HepG2 (cell line): Measurements from ENCODE around the gene TADA1. TPM values are rescaled to one million over a fixed set of nuclear protein-coding genes. Genes with fewer than 3 reads are reported as not detected.

Source experiments
- ATAC-seq: fragments of 200-7000 bp; cut with Tn5 transposase; 3 replicates; pipeline ENCODE4 v1.9.1; 2020; ENCODE audit warnings: mild to moderate bottlenecking, moderate library complexity
- BruUV-seq: library from RNA; stranded (reverse); fragments of 400-500 nt; replicated peaks from 2 replicates; lab custom pipeline; 2021; lab: Mats Ljungman, UMichigan
- CTCF ChIA-PET: fragments of 300-600 bp; formaldehyde crosslinking; extraction: SDS; loops from one replicate; lab custom pipeline; 2021; ENCODE audit warnings: low total read pairs, inconsistent platforms, low intra/inter-chr PET ratio; lab: Yijun Ruan, JAX
- POLR2A ChIA-PET: fragments of 350-600 bp; sonication (Branson Sonifier 250); formaldehyde crosslinking; loops from one replicate; lab custom pipeline; 2020; ENCODE audit warnings: antibody characterized with exemption, inconsistent platforms; lab: Yijun Ruan, JAX
- DNase-seq: peaks from one replicate; pipeline ENCODE4 v3.0.0-alpha.2; 2015; ENCODE audit warnings: low spot score
- FAIRE-seq: peaks from 3 replicates; lab custom pipeline; 2011; peaks lifted over from hg19 to GRCh38; lab: Jason Lieb, UNC
- H2AFZ ChIP-seq: one replicate; pipeline ENCODE4 v1.6.1; 2011; ENCODE audit warnings: low read length, inconsistent platforms
- H3K27ac ChIP-seq: fragments of 300-600 bp; 3 replicates; pipeline ENCODE4 v1.8.0; 2011; ENCODE audit warnings: mixed run types, mild to moderate bottlenecking, mixed read lengths, low read length, inconsistent platforms; ENCODE audit not compliant: insufficient read depth; ENCODE audit errors: extremely low read length
- H3K27me3 ChIP-seq, 2 experiments: fragments of 200-600 bp in 1 of 2; 2 replicates in 1 of 2; 3 replicates in 1 of 2; pipeline versions ENCODE4 v1.6.0 to v1.8.0; 2011; ENCODE audit warnings: low read length in 2 of 2, mild to moderate bottlenecking in 2 of 2, moderate library complexity in 2 of 2, inconsistent platforms in 1 of 2; ENCODE audit not compliant: insufficient read depth in 2 of 2, control insufficient read depth in 1 of 2
- H3K36me3 ChIP-seq, 2 experiments: fragments of 200-600 bp in 1 of 2; replicated peaks in 1 of 2; 2 replicates in 1 of 2; 3 replicates in 1 of 2; pipeline versions ENCODE4 v1.5.1 to v1.8.0; 2011; ENCODE audit warnings: low read length in 2 of 2, inconsistent platforms in 1 of 2; ENCODE audit not compliant: insufficient read depth in 2 of 2, control insufficient read depth in 1 of 2
- H3K4me1 ChIP-seq: 2 replicates; pipeline ENCODE4 v1.5.1; 2012; ENCODE audit warnings: low read length, inconsistent platforms; ENCODE audit not compliant: insufficient read depth
- H3K4me2 ChIP-seq: 2 replicates; pipeline ENCODE4 v1.6.0; 2011; ENCODE audit warnings: low read depth, low read length, inconsistent platforms
- H3K4me3 ChIP-seq, 3 experiments: fragments of 200-600 bp in 1 of 3; sonication (generic), shearing (Covaris generic) in 1 of 3; replicated peaks in 1 of 3; 2 replicates each; pipeline ENCODE4 v1.5.1; 2011 to 2016; ENCODE audit warnings: low read length in 3 of 3, inconsistent platforms in 2 of 3, low read depth in 2 of 3, mild to moderate bottlenecking in 2 of 3, control low read depth in 1 of 3, mixed read lengths in 1 of 3; ENCODE audit not compliant: insufficient read depth in 1 of 3
- H3K79me2 ChIP-seq: one replicate; pipeline ENCODE4 v1.6.1; 2011; ENCODE audit warnings: low read length, inconsistent platforms; ENCODE audit not compliant: insufficient read depth
- H3K9ac ChIP-seq: 2 replicates; pipeline ENCODE4 v1.6.0; 2011; ENCODE audit warnings: mild to moderate bottlenecking, low read depth, low read length, inconsistent platforms; ENCODE audit not compliant: insufficient read depth
- H3K9me3 ChIP-seq: 2 replicates; pipeline ENCODE4 v1.5.1; 2012; ENCODE audit warnings: mild to moderate bottlenecking, low read length
- H4K20me1 ChIP-seq: 2 replicates; pipeline ENCODE4 v1.6.0; 2011; ENCODE audit warnings: inconsistent platforms, mild to moderate bottlenecking, low read length, moderate library complexity; ENCODE audit not compliant: insufficient read depth
- FOSL2 ChIP-seq: sonication (generic); formaldehyde crosslinking; IDR thresholded peaks from 2 replicates; pipeline ENCODE4 v1.4.0; 2020; ENCODE audit warnings: missing genetic modification reagents
- KDM3A ChIP-seq: IDR thresholded peaks from 2 replicates; pipeline ENCODE4 v1.6.1; 2018; ENCODE audit warnings: low read depth, missing compliant biosample characterization
- PAX8 ChIP-seq: sonication (generic); formaldehyde crosslinking; IDR thresholded peaks from 2 replicates; pipeline ENCODE4 v1.8.0; 2022; ENCODE audit warnings: mild to moderate bottlenecking, missing genetic modification reagents, borderline replicate concordance
- REST ChIP-seq, 2 experiments: IDR thresholded peaks; 2 replicates each; pipeline ENCODE4 v1.6.1; 2011 to 2012; ENCODE audit warnings: low read length in 2 of 2, borderline replicate concordance in 1 of 2, low read depth in 1 of 2, mild to moderate bottlenecking in 1 of 2, moderate library complexity in 1 of 2
- SAP130 ChIP-seq: IDR thresholded peaks from 2 replicates; pipeline ENCODE4 v1.6.1; 2016; ENCODE audit warnings: low read depth
- SIX1 ChIP-seq: sonication (generic); formaldehyde crosslinking; IDR thresholded peaks from 2 replicates; pipeline ENCODE4 v1.4.0; 2020; ENCODE audit warnings: missing genetic modification reagents, borderline replicate concordance
- SOX13 ChIP-seq, 3 experiments: fragments of 450-650 bp in 1 of 3; sonication (generic) in 1 of 3; formaldehyde crosslinking in 1 of 3; IDR thresholded peaks in 2 of 3; conservative IDR thresholded peaks in 1 of 3; 2 replicates each; pipeline versions ENCODE4 v1.5.0 to v1.6.1; 2016 to 2020; ENCODE audit warnings: antibody characterized with exemption in 1 of 3, mild to moderate bottlenecking in 1 of 3, missing compliant biosample characterization in 1 of 3, missing genetic modification reagents in 1 of 3, moderate library complexity in 1 of 3
- TAF15 ChIP-seq: fragments of 200-400 bp; formaldehyde crosslinking; IDR thresholded peaks from one replicate; pipeline ENCODE4 v1.6.1; 2018; ENCODE audit warnings: mild to moderate bottlenecking, low read depth, low read length; ENCODE audit not compliant: poor library complexity, severe bottlenecking
- TFE3 ChIP-seq: IDR thresholded peaks from 2 replicates; pipeline ENCODE4 v1.6.1; 2016
- THAP11 ChIP-seq: IDR thresholded peaks from 2 replicates; pipeline ENCODE4 v1.6.1; 2016; ENCODE audit warnings: missing biosample characterization, missing genetic modification reagents
- ZBTB7A ChIP-seq: sonication (generic); formaldehyde crosslinking; IDR thresholded peaks from 2 replicates; pipeline ENCODE4 v1.8.0; 2022; ENCODE audit warnings: mild to moderate bottlenecking, missing genetic modification reagents
- ZFX ChIP-seq: sonication (generic); formaldehyde crosslinking; IDR thresholded peaks from 2 replicates; pipeline ENCODE4 v1.4.0; 2020; ENCODE audit warnings: mild to moderate bottlenecking, low read depth, missing genetic modification reagents, moderate library complexity
- ZGPAT ChIP-seq: IDR thresholded peaks from 2 replicates; pipeline ENCODE4 v1.6.1; 2016; ENCODE audit warnings: mild to moderate bottlenecking
- ZNF253 ChIP-seq: sonication (generic); formaldehyde crosslinking; IDR thresholded peaks from 2 replicates; pipeline ENCODE4 v1.8.0; 2022; ENCODE audit warnings: mild to moderate bottlenecking, missing genetic modification reagents, borderline replicate concordance
- ZNF331 ChIP-seq: sonication (generic); formaldehyde crosslinking; IDR thresholded peaks from 2 replicates; pipeline ENCODE4 v1.4.0; 2020; ENCODE audit warnings: missing genetic modification reagents
- ZNF343 ChIP-seq: sonication (generic); formaldehyde crosslinking; IDR thresholded peaks from 2 replicates; pipeline ENCODE4 v1.4.0; 2020; ENCODE audit warnings: mild to moderate bottlenecking, missing genetic modification reagents
- ZNF75D ChIP-seq: sonication (generic); formaldehyde crosslinking; IDR thresholded peaks from 2 replicates; pipeline ENCODE4 v1.8.1; 2023; ENCODE audit warnings: missing genetic modification reagents, mild to moderate bottlenecking, borderline replicate concordance
- ZNF850 ChIP-seq: sonication (generic); formaldehyde crosslinking; conservative IDR thresholded peaks from 2 replicates; pipeline ENCODE4 v1.9.0; 2021; ENCODE audit warnings: mild to moderate bottlenecking, missing genetic modification reagents
- WGBS: methylation state at CpG from one replicate; pipeline ENCODE4 v1.1.6; 2017; ENCODE audit warnings: low lambda C conversion rate; 5-methylcytosine and 5-hydroxymethylcytosine counted together
- in situ Hi-C: cut with HindIII; loops from 2 replicates; pipeline ENCODE4 v1.10.0; 2017; ENCODE audit warnings: low pct_unique_long_range_greater_than_20kb; ENCODE audit not compliant: extremely low pct_ligation_motif_present
- intact Hi-C: fragments of 100-400 bp; cut with micrococcal nuclease; formaldehyde crosslinking; loops from one replicate; pipeline ENCODE4 v1.10.0; 2022; ENCODE audit not compliant: unreplicated experiment
- polyA plus RNA-seq, 8 experiments: library from polyadenylated mRNA; depleted of rRNA in 3 of 8; stranded (reverse) in 7 of 8; unstranded in 1 of 8; fragments of >200 nt; fragmentation: Illumina TruSeq in 4 of 8; extraction: Trizol in 4 of 8; gene quantifications; 2 replicates each; pipeline versions ENCODE4 v1.2.1 to v1.2.3, GENCODE V29; 2011 to 2016; ENCODE audit warnings: low read depth in 4 of 8, missing spikeins in 1 of 8, mixed read lengths in 1 of 8; ENCODE audit not compliant: insufficient read depth in 1 of 8
- total RNA-seq, 5 experiments: library from RNA; depleted of rRNA; stranded (reverse); fragments of >200 nt; fragmentation: Illumina TruSeq; extraction: Trizol; gene quantifications; 2 replicates each; pipeline ENCODE4 v1.2.3, GENCODE V29; 2016; ENCODE audit warnings: low read depth in 1 of 5

Gene TADA1
- total and polyA plus RNA-seq, 2 of the 13 experiments (the other 11 are each of a cell fraction or from before 2014, with no cell fraction given) = 28.3 to 29.1 TPM

GRCh38 chr1:166918088-166918955, 42.3 kb upstream of the TADA1 start:
- WGBS = 12% methylated on average over 6 of the region's 6 CpGs
- in situ Hi-C loops = no loop called here
- FAIRE-seq (no peak), ATAC-seq (no peak), DNase-seq (no peak)
- POLR2A ChIA-PET = no interaction called here
- Histone ChIP-seq H3K9me3 (no peaks in the 10 kb centered on the region), H3K4me3 (no peak overlapping the region), H3K79me2 (no peaks in the 10 kb centered on the region), H3K27me3 (peaks cover 4 to 47% of the 10 kb centered on the region in 2 experiments; a peak in 3 of 5 replicates), H3K36me3 (no peaks in the 10 kb centered on the region), H4K20me1 (no peaks in the 10 kb centered on the region), H3K4me2 (no peak overlapping the region), H3K9ac (no peak overlapping the region), H3K27ac (no peak overlapping the region), H2AFZ (no peak overlapping the region), H3K4me1 (no peaks in the 10 kb centered on the region)
- no peak for TF ChIP-seq SAP130 (CRISPR knock-in tag)
- TF ChIP-seq THAP11 (CRISPR knock-in tag) = no peak
- TF ChIP-seq ZNF331 = no peak
- no peak for TF ChIP-seq PAX8
- no peak for TF ChIP-seq TAF15
- TF ChIP-seq ZGPAT (CRISPR knock-in tag) = no peak
- TF ChIP-seq ZNF75D = no peak
- no peak for TF ChIP-seq KDM3A (CRISPR knock-in tag)
- TF ChIP-seq FOSL2 (CRISPR knock-in tag) = no peak
- TF ChIP-seq ZFX (CRISPR knock-in tag) = no peak
- no peak for TF ChIP-seq ZNF253 (CRISPR knock-in tag)
- no peak for TF ChIP-seq SIX1 (CRISPR knock-in tag)
- TF ChIP-seq ZNF850 (CRISPR knock-in tag) = no peak
- no peak for TF ChIP-seq TFE3
- TF ChIP-seq ZNF343 (CRISPR knock-in tag) = no peak
- TF ChIP-seq REST (IDR thresholded peaks at IDR 0.05; ENCODE audit: borderline replicate concordance in 1 of 2, low read depth in 1 of 2, low read length in 2 of 2) = no peak
- TF ChIP-seq SOX13 (IDR thresholded peaks at IDR 0.05) = no peak
- TF ChIP-seq SOX13 (CRISPR knock-in tag; conservative IDR thresholded peaks at IDR 0.05 in 1 of 2, IDR thresholded peaks at IDR 0.05 in 1 of 2) = no peak
- TF ChIP-seq ZBTB7A (CRISPR knock-in tag) = no peak
- no TSS peak for BruUV-seq
- intact Hi-C loops = no loop called here
- CTCF ChIA-PET = no interaction called here
